ENCODE data around the gene SUN1.
"Not testable (repeated sequence)": the region's sequence is repeated elsewhere in the genome, so short reads cannot be mapped to it uniquely, and the experiment has no call there.

The SUN1 gene

DNA sequence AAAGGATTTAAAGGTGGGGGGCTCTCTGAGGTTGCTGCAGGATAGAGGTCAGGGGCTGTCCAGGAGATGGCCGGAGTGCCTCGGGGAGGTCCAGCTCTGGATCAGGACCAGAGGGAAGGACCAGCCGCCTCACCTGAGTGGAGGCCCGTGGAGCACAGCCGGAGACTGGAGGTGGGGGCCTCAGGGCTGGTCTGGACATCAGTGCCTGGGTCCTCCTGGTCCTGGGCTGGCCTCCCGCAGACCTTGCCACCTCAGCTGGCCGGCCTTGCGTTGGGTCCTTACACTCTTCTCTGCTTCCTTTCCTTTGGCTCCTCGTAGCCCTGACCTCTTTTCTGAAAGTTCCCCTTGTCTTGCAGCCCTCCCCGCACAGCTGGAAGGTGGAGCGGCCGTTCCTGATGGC, 2.0 kb downstream of the SUN1 start:
- DNase-seq (ENCODE audit: low read depth in 1 of 2, low spot score in 1 of 2): no peak

DNA sequence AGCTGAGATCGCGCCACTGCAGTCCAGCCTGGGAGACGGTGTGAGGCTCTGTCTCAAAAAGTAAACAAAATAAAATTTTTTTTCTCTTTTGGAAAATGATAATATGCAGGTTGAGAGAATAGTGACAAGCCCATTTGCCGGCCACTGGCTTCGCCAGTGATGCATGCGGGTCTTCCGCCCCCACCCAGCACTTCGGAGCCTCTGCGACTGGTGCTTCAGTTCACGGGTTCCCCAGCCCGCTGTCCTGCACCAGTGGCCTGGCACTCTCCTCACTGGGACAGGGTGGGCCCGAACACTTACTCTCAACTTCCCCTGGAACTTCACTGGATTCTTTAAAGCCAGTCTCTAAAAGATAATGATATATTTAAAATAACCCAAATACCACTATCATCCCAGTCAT, 2.7 kb downstream of the SUN1 start:
- DNase-seq (ENCODE audit: low read depth in 1 of 2, low spot score in 1 of 2): no peak

DNA sequence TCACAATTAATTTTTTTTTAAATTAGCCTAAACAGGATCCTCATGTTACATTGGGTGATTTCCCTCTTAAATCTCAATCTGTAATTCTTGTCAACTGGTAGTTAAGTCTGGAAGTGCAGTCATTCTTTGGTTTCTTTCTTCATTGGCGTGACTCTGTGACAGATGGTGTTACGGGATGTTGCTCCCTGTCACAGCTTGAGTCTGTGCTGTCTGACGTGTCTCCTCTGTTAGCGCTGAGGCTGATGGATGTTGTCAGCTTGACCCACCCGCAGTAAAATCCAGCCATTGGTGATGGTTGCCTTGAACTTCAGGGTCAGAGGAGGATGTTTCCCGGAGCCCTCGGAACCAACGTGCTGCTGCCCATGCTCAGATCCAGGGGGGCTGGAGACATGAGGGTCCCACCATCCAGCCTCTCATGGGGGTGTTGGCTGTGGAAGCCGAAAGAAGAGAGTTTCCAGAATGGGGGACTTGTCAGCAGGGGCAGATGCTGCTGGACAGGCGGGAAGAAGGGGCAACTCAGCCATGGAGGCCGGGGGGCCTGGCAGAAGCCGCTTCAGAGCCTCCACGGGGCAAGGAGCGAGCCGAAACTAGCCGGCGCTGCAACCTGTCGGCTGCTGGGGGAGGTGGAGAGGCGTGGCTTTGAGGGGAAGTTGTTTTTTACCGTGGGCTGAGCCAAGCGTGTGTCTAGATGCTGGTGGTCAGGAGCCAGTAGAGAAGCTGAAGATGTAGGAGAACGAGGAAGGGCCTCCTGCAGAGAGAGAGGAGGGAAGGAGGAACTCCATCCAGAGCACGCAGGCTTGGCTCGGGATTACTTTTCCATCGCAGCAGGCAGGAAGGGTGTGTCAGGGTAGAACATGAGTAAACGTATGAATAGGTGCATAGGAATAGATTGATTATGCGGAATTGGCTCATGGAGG, 3.5 kb downstream of the SUN1 start:
- no peak for DNase-seq (ENCODE audit: low read depth in 1 of 2, low spot score in 1 of 2)

DNA sequence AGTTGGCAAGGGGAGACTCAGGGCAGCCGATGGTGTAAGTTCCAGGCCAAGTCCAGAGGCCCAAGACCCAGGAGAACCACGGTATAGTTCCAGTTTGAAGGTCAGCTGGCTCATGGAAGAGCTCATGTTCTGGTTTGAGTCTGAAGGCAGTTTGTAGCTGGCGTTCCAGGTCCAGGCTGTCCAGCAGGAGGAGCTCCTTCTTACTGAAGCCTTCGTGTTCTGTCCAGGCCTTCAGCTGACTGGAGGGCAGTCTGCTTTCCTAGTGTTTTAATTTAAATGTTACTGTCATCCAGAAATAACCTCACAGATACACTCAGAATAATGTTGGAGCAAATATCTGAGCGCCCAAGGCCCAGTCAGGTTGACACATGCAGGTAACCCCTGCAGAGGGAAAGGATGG, 4.2 kb downstream of the SUN1 start:
- DNase-seq (ENCODE audit: low read depth in 1 of 2, low spot score in 1 of 2): no peak

DNA sequence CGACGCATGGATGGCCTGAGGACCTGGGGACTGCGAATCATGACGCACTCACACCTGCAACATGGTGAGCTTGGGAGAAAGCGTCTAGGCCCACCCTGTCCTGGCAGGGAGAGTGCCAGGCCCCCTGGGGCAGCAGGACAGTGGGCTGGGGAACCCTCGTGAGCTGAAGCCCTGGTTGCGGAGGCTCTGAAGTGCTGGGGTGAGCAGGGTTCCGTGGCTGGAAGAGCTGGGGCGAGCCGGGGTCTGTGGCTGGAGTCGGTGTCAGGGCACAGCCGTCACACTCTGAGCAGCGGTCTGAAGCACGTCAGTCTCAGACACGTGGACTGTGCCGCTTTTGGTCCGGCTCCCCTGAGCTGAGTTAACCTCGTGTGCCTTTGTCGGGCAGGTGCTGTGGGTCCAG, 4.7 kb downstream of the SUN1 start:
- no peak for DNase-seq (ENCODE audit: low read depth in 1 of 2, low spot score in 1 of 2)

DNA sequence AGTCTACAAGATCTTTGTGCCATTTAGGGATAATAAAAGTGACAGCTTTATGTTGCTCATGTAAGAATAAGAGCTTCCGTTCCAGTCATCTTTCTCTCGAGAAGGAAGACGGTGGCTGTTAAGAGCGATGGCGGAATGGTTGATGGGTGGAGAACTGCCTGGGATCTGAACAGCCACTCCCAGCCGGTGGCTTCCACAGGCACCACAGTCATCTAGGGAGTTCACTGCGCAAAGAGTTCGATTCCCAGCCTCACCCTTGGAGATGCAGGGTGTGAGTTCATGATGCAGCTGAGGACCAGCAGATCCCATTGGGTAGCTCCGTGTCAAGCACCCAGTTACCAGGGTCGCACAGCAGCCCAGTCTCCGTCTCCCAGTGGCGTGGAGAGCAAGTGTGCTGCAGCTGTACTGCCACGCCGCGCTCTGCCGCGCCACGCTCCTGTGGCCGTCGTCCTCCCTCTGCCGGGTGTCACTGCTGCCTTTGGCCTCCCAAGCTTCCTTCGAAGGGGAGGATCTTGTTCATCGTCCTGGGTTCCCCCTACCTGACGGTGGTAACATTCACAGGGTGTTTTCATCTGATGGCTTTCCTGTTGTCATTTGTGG, 7.8 kb downstream of the SUN1 start:
- DNase-seq (ENCODE audit: low read depth in 1 of 2, low spot score in 1 of 2): no peak

DNA sequence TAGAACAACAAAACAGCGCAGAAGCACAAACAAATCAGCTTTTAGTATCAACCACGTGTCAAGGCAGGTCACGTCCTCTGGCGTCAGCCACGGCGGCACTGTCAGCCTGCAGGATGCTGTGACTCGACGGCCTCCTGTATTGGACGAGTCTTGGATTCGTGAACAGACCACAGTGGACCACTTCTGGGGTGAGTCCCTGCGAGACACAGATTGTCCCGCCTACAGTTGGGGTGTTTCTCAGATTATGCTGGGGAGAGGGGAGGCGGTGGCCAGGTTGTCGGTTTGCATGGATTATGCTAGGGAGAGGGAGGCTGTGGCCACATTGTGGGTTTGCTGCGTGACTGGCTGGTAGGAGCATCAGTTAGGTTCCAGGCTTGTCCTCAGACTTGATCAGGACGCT, 9.7 kb downstream of the SUN1 start:
- DNase-seq (ENCODE audit: low read depth in 1 of 2, low spot score in 1 of 2): no peak

DNA sequence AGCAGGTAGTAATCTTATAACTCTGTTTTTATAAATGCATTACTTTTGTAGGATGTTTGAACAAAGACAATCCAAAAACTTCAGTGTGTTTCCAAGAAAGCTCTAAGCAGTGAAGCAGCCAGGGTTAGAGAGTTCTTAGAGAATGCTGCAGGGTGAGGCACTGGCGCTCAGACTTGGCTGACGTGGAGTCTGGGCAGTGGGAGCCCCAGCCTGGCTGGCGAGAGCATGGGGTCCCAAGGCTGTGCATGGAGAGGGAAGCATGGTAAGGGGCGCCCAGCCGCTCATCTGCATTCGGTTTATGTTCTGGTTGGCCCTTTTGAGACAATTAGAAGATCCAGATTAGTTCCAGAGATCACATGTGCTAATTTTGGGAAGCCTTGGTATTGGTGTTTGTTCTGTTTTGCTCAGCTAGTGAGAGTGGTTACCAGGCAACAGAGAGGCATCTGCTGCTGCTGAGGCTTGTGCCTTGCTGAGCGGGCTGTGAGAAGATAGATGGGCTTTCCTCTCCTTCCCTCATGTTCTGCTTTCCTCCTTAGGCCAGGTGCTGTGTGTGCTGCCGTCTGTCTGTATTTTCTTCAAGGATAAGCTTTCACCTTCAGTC, 10.3 kb downstream of the SUN1 start:
- DNase-seq (ENCODE audit: low read depth in 1 of 2, low spot score in 1 of 2): no peak

DNA sequence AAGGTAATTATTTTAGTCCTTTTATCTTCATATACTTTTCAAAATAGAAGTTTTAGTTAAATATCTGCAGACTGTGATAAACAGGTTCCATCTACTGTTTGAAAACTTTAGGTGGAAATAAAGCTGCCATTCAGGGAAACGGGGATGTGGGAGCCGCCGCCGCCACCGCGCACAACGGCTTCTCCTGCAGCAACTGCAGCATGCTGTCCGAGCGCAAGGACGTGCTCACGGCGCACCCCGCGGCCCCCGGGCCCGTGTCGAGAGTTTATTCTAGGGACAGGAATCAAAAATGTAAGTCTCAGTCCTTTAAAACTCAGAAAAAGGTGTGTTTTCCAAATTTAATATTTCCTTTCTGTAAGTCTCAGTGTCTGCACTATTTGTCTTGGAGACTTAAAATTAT, 11.0 kb downstream of the SUN1 start:
- DNase-seq (ENCODE audit: low read depth in 1 of 2, low spot score in 1 of 2): no peak

DNA sequence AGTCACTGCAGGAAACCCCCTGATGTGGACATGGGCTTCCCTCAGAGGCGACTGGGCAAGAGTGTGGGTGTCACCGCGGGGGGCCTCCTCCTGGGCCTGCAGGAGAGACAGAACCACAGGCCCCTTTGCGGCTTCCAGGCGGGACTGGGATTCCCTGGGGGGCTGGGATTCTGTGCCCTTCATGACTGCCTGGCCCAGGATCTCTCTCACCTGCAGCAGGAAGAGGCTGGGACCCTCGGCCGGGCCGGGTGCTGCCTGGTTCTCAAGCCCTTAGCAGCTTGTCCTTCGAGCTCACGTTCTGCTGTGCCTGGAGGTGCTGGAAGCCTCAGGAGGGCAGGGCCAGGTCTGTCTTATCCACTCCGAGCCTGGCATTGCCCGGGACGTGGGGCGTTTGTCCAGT, 11.8 kb downstream of the SUN1 start:
- DNase-seq (ENCODE audit: low read depth in 1 of 2, low spot score in 1 of 2): no peak

DNA sequence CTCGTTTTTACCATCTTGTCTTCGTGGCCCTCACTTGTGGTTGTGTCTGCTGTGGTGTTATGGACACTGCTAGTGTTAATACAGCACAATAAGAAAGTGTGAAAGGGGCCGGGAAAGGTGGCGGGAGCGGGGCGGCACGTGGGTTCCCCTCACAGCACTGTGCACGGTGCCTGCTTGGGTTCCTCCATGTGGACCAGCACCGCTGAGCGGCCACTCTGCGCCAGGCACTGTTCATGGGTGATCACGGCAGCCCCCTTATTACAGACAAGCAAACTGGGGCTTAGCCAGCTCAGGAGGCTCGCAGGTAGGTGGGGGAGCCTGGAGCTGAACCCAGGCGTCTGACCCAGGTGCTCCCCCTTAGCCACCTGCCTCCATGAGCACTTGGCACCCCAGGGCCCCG, 12.2 kb downstream of the SUN1 start:
- DNase-seq (ENCODE audit: low read depth in 1 of 2, low spot score in 1 of 2): no peak

DNA sequence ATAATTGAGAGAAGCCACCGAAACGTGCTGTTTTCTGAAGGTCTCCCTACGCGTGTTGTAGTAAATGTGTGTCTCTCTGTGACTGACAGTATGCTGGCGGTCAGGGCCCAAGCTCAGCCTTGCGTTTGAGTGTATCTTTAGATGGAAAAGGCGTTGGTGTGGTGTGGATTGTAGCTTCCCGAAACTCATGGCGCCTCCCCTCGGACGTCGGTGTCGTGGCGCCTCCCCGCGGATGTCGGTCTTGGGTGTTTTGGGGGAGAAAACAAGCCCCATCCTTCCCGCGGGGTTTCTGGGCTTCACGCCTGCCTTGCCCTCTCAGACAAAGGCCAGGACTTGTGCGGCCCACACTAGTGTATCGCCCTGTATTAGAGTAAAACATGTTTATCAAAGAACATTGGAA, 12.8 kb downstream of the SUN1 start:
- DNase-seq (ENCODE audit: low read depth in 1 of 2, low spot score in 1 of 2): no peak

DNA sequence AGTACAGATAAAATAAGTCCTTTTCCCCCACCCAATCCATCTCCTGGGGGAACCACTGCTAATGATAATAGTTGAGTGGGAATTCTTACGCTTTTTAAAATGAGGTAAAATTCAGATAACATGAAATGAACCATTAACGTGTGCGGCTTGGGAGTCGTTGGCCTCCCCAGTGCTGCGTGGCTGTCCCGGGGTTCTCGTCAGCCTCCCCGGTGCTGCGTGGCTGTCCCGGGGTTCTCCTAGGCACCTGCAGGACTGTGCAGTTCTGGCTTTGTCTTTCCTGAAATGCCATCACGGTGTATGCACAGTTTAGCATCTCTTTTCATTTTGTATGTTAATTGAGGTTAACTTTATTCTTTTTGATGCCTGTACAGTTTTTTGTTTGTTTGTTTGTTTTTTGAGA, 13.5 kb downstream of the SUN1 start:
- DNase-seq (ENCODE audit: low read depth in 1 of 2, low spot score in 1 of 2): no peak

DNA sequence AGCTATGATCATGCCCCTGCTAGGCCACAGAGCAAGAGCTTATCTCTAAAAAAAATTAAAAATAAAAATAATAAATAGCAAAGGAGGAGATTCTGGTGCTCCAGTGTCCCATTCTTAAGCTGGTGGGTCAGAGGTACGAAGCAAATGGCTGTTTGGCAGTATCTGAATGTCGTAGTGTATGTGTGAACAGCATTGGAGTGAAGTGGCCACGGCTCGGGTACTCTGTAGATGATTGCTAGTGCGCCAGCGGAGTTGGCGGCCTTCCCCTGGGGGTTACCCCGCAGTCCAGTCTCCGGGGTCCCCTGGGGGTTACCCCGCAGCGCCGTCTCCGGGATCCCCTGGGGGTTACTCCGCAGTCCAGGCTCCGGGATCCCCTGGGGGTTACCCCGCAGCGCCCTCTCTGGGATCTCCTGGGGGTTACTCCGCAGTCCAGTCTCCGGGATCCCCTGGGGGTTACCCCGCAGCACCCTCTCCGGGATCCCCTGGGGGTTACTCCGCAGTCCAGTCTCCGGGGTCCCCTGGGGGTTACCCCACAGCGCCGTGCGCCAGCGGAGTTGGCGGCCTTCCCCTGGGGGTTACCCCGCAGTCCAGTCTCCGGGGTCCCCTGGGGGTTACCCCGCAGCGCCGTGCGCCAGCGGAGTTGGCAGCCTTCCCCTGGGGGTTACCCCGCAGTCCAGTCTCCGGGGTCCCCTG, 14.8 kb downstream of the SUN1 start:
- DNase-seq (ENCODE audit: low read depth in 1 of 2, low spot score in 1 of 2): not testable (repeated sequence)

DNA sequence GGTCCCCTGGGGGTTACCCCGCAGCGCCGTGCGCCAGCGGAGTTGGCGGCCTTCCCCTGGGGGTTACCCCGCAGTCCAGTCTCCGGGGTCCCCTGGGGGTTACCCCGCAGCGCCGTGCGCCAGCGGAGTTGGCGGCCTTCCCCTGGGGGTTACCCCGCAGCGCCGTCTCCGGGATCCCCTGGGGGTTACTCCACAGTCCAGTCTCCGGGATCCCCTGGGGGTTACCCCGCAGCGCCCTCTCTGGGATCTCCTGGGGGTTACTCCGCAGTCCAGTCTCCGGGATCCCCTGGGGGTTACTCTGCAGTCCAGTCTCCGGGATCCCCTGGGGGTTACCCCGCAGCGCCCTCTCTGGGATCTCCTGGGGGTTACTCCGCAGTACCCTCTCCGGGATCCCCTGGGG, 15.5 kb downstream of the SUN1 start:
- not testable (repeated sequence) for DNase-seq (ENCODE audit: low read depth in 1 of 2, low spot score in 1 of 2)

DNA sequence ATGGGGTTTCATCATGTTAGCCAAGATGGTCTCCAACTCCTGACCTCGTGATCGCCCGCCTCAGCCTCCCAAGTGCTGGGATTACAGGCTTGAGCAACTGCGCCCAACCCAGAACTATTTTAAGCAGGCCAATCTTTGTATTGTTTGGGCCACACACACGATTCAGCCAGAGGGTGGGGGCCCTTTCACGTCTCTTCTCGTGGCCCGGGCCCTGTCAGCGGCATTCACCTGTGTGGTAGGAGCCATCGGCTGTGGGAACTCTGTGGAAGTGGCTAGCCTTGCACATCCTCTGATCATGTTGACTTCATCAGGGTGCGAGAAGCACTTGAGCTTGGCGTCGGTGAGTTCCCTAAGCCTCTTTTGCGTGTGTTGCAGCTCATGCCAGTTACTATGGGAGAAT, 16.9 kb downstream of the SUN1 start:
- DNase-seq (ENCODE audit: low read depth in 1 of 2, low spot score in 1 of 2): no peak

DNA sequence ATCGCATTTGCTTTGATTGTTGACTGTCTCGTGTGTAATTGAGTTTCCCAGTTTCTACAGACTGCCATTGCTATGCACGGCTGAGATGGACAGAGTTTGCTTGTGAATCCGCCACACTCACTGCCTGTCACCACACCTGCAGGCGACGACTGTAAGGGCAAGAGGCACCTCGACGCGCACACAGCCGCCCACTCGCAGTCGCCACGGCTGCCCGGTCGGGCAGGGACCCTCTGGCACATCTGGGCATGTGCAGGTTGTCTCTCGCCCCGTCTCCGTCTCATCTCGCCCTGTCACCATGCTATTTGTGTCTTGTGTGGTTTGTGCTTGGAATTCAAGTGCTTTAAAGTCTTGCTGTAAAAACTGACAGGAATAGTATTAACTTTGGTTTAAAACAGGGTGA, 17.5 kb downstream of the SUN1 start:
- no peak for DNase-seq (ENCODE audit: low read depth in 1 of 2, low spot score in 1 of 2)

DNA sequence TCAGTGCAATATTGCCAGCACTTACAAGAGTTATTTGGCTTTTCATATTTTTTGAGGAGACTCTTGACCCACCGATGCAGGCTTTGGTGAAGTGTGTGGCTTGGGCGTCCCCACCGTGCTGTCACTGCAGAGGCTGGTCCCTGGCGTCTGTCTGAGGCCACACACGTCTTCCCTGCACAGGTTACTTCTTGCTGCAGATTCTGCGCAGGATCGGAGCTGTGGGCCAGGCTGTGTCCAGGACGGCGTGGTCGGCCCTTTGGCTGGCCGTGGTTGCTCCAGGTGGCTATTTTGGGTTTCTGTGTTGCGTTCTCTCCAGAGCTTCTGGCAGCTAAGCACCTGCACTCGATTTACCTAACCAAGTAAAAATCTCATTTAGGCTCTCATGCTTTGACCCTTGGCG, 18.9 kb downstream of the SUN1 start:
- no peak for DNase-seq (ENCODE audit: low read depth in 1 of 2, low spot score in 1 of 2)

DNA sequence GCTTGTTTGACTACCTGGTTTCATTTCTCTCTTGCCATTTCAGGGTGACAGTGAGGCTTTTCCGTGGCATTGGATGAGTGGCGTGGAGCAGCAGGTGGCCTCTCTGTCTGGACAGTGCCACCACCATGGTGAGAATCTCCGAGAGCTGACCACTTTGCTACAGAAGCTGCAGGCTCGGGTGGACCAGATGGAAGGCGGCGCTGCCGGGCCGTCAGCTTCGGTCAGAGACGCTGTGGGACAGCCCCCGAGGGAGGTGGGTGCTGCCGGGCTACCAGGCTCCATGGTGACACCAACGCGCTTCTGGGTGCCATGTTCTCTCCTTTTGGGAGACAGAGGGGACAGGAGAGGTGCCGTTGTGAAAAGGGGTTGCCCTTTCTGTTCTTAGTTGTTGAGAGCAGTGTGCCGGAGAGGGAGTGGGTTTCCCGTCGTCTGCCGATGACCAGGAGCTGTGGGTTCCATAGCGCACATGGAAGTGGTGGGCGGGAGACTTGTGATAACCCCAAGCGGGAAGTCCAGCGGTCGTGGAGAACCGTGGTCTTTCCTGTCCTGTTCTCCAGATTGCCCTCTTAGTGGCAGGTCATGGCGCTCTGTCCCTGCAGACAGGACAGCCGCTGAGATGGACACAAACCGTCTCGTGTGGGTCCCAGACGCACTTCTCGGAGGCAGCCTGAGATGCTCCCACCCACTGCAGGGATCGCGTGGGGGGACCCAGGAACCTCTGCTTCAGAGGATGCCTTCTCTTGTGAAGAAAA, 21.3 kb downstream of the SUN1 start:
- DNase-seq (ENCODE audit: low read depth in 1 of 2, low spot score in 1 of 2): no peak

DNA sequence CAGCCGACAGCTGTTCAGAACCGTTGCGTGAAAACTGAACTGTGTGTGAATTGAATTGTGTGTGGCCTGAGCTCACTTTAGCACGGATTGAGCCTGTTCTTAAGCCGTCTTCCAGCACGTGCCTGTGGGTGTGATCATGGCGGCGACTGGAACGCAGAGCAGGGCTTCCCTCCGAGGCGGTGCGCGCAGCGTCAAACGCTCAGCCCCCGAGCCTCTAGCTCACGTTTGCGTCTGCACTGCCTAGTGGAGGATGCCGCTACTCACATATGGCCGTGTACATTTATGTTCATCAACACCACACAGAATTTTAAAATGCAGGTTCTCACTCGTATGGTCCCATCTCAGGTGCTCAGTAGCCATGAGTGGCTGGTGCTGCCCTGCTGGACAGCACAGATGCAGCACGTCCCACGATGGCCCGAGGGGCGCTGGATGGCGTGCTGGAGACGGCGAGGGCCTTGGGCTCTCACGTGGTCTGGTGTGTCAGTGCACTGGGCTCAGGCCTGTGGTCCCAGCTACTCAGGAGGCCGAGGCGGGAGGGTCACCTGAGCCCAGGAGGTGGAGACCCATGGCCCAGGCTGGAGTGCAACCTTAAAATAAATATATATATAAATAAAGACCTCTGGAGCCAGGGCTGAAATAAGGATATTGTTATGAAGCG, 22.0 kb downstream of the SUN1 start:
- no peak for DNase-seq (ENCODE audit: low read depth in 1 of 2, low spot score in 1 of 2)
